ENCODE results near the gene TMSB15C.

Gene TMSB15C

DNA sequence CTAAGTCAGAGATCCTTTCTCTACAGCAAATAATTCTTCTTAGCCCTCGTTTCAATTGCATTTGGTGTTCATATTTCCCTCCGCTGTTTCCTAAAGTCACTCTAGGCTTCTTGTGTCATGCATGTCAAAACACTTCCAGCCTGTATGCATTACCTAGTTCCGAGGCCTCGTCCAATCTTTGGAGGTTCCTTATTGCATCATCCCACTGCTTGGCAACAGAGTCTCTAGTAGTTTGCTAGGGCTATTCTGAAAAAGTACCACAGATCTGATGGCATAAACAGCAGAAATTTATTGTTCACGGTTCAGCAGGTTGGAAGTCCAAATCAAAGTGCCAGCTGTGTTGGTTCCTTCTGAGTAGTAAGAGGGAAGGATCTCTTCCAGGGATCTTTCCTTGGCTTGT lies 30.4 kb downstream of the TMSB15C start:
- DNase-seq, result no peak

DNA sequence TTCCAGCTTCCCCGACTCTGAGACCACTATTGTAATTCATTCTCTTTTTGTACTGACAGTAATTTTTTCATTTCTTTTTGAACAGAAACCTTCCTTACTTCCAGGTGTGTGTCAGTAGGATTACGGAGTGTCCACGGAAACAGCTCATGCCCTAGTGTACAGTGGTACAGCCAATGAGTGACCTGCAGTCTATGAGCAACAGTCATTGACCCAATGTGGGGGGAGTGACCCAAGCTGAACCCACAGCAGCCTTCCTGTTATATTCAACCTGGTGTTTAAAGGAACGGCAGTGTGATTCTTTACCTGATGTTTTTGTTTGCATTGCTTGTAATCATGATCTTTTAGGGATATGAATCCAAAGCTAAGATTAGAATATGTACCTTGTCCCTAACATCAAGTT lies 35.0 kb downstream of the TMSB15C start:
- no peak for DNase-seq

DNA sequence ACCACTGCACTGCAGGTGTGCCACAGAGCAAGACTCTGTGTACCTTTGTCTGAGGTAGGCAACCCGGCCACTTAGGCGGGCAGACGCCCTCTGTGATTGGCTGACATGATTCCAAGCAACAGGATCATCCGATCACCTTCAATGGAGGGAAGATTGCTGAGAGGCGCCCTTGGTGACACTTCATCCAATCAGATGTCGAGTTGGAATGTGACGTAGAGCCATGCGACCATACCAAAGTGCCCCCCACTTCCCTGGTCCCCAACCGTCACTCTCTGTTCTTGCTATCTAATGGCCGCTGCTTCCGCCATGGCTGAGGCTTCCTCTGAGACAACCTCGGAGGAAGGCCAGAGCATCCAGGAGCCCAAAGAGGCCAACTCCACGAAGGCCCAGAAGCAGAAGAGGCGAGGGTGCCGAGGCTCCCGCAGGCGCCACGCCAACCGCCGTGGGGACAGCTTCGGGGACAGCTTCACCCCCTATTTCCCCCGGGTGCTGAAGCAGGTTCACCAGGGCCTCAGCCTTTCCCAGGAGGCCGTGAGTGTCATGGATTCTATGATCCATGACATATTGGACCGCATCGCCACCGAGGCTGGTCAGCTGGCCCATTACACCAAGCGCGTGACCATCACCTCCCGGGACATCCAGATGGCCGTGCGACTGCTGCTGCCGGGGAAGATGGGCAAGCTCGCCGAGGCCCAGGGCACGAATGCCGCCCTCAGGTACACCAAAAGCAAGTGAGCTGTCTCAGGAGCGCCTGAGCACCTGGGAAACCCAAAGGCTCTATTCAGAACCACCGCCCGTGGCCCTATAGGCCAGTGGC lies 36.1 kb downstream of the TMSB15C start, which contains the start of gene H2BW2:
Gene H2BW2, plus strand, starts transcription at position 268 of the 817 bp plus-strand sequence. Its CDS starts 39 bp downstream, at position 307.
- no peak for DNase-seq

All from C1 segment of cervical spinal cord (tissue), 14 donors.